Activated effector memory CD4-positive, alpha-beta T cell treated with Interleukin-2 at 50 U/mL for 16 hours (primary cell): ENCODE results near the gene CLIC4.
"Not testable (repeated sequence)": the region's sequence is repeated elsewhere in the genome, so short reads cannot be mapped to it uniquely, and the experiment has no call there.

Source experiments
- DNase-seq: peaks from one replicate; pipeline ENCODE4 v3.0.0-alpha.2; 2020

CLIC4 gene

DNA sequence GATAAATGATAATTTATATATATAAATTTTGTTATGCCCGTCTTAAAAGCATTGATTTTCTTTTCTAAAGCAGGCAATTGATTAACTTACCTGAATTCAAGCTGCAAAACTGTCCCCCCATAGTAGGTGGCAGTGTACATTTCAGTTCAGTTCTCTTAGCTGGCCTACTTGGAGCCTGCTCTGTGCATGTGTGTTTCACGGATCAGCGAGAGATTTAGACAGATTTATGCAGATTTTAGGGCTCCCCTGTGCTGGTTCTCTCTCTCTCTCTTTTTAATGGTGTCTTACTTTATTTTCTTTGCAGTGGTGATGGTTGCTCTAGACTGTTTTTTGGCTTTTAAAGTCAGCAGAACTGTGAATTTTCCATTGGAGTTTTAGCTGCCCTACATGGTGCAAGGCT is 30.7 kb downstream of the CLIC4 start:
- DNase-seq, result no peak

- no peak for DNase-seq
Measured at GRCh38 chr1:24776821-24777220, 31.6 kb downstream of the CLIC4 start.

- no peak for DNase-seq
Measured at GRCh38 chr1:24778141-24778540, 32.9 kb downstream of the CLIC4 start.

DNA sequence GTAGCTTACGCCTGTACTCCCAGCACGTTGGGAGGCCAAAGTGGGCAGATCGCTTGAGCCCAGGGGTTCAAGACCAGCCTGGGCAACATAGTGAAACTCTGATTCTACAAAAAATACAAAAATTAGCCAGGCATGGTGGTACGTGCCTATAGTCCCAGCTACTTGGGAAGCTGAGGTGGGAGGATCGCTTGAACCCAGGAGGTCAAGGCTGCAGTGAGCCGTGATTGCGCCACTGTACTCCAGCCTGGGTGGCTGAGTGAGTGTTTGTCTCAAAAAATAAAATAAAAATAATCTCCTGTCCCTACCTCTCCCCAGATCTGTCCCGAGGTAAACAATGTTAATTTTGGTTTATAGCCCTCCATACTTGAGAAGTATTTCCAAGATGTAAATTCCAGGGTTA is 34.0 kb downstream of the CLIC4 start:
- not testable (repeated sequence) for DNase-seq

DNA sequence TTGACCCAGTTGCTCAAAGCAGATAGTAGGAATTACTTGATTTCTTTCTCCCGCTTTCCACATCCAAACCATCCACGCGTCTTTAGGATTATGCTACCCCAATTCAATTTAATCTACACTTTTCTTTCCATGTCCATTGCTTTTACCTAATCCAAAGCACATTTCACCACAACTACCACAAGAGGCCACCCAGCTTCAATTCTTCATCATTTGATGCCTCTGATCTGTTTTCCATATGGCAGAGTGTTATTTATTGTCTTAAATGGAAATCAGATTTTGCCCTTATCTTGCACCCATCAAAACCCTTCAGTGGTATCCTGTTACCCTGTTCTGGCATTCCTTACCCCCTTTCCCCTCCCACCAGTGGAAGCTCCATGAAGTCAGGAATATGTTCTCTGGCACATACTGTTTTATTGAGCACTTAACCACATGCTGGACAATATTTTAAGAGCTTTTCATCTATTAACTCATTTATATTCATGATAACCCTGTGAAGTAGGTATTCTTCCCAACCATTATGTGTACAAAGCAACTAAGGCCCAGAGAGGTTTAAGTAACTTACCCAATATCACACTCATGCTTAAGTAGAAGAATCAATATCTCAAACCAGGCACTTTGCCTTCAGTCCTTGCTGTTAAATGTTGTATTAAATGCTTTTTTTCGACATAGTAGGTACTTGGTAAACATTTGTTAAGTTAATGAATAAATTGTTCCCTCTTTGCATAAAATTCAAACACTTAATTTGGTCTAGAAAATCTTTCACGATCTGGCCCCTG is 34.6 kb downstream of the CLIC4 start:
- no peak for DNase-seq

GRCh38 chr1:24780626-24781025 is 35.4 kb downstream of the CLIC4 start:
- not testable (repeated sequence) for DNase-seq

- no peak for DNase-seq
Measured at GRCh38 chr1:24782689-24783088, 37.4 kb downstream of the CLIC4 start.

- no peak for DNase-seq
Measured at GRCh38 chr1:24783713-24784112, 38.5 kb downstream of the CLIC4 start.

DNA sequence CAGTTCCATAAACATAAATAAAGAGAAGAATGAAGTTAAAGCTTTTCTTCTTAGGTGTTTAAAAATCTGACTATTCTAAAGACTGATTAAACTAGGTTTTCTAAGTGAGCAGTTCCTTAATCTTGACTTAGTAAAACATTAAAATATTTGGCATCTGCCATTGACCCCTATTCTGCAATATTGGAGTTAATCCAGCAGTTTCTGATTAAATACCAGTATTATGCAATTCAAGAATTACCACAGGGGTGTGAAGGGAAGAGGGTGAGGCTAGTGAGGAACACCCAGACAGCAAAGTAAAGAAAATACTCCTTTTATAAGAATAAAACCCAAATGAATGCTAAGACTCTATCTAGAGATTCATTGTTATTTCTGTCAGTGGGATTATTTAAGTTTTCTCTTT is 40.9 kb downstream of the CLIC4 start:
- no peak for DNase-seq

DNA sequence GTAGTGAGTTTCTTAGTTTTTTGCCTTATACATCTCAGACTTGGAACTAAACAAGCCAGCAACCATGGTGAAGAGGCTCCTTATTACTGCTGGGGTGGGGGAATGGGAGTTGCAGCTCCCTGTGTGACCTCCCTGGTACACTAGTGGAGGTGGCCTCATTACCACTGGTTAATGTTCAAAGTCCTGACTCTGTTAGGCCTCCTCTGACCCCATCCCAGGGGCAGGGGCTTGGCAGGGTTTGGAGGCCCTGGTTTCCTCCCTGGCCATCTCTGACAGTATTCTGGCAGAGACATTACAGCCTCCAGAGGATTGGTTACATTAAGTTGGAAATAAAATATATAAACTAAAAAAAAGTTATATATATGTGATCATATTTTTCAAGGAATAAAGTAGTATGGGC is 45.2 kb downstream of the CLIC4 start:
- DNase-seq, result no peak

DNA sequence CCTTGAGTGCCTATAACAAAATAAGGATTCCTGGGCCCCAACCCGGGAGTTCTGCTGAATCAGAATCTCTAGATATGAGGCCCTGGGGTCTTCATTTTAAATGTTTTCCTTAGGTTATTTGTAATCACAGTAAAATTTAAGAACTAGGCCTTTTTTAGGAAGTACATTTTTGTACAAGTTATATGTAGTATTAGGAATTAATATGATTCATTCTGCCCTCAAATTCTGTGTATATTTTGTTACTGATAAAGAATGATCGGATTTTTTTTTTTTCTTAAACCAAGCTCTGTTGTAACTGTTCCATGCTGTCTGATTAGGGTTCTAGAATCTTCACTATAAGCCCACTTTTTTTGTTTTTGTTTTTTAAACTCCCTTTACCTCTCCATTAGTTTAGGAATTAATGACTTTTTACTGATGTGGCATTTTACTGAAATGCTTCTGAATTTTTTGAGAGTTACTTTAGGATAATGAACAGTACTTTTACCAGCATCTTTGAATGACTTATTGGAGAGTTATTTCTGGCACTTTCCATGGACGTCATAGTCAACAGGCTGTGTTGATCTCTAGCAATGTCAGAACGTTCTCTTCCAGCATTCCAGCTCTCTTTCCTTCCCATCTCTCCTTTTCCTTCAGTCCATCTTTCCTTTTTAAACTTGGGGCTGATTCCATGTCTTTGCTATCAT is 48.3 kb downstream of the CLIC4 start:
- DNase-seq, result no peak

DNA sequence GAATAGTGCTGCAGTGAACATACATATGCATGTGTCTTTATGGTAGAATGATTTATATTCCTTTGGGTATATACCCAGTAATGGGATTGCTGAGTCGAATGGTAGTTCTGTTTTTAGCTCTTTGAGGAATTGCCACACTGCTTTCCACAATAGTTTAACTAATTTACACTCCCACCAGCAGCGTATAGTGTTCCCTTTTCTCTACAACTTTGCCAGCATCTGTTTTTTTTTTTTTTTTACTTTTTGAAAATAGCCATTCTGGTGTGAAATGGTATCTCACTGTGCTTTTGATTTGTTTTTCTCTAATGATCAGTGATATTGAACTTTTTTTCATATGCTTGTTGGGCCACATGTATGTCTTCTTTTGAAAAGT is 48.9 kb downstream of the CLIC4 start:
- not testable (repeated sequence) for DNase-seq

DNA sequence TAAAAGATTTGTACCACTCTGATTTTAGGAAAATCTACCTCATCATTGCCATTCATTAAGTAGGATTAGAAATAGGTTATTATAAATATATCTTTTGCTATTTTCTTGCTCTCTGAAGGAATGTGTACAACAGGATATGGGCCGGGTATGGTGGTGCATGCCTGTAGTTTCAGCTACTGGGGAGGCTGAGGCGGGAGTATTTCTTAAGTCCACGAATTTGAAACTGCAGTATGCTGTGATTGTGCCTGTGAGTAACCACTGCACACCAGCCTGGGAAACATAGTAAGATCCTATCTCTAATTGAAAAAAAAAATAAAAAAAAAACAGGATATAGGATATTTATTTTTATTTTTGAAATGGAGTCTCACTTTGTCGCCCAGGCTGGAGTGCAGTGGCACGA is 50.0 kb downstream of the CLIC4 start:
- no peak for DNase-seq

- no peak for DNase-seq
Measured at GRCh38 chr1:24796524-24796923, 51.3 kb downstream of the CLIC4 start.

DNA sequence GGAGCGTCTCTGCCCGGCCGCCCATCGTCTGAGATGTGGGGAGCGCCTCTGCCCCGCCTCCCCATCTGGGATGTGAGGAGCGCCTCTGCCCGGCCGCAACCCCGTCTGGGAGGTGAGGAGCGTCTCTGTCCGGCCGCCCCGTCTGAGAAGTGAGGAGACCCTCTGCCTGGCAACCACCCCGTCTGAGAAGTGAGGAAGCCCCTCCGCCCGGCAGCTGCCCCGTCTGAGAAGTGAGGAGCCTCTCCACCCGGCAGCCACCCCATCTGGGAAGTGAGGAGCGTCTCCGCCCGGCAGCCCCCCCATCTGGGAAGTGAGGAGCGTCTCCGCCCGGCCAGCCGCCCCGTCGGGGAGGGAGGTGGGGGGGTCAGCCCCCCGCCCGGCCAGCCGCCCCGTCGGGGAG is 54.0 kb downstream of the CLIC4 start:
- not testable (repeated sequence) for DNase-seq

DNA sequence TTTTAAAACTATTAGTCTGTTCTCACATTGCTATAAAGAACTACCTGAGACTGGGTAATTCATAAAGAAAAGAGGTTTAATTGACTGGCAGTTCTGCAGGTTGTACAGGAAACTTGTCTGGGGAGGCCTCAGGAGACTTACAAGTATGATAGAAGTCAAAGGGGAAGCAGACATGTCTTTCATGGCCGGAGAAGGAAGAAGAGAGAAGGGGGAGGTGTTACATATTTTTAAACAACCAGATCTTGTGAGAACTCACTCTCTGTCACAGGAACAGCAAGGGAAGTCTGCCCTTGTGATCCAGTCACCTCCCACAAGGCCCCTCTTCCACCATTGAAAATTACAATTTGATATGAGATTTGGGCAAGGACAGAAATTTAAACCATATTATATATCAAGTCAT is 55.9 kb downstream of the CLIC4 start:
- DNase-seq, result no peak

DNA sequence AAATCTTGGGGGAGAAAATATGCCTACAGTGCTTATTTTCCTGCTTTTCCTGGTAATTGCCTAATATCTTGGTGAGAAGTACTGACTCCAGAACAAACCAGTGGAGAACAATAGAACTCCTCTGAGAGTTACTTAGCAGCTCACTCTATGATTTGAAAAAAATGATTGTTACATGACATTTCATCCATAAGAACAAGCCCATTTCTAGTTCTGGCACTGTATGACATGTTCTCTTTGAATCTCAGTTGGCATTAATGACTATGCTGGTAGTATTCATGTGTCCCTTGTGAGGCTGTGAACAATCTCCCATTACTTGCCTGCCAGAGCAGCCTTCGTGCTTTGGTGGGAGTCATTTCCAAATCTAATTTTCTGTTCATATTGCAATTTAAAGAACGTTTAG is 58.0 kb downstream of the CLIC4 start:
- no peak for DNase-seq

- no peak for DNase-seq
Measured at GRCh38 chr1:24803987-24804530, 58.8 kb downstream of the CLIC4 start.

- no peak for DNase-seq
Measured at GRCh38 chr1:24805534-24806301, 60.5 kb downstream of the CLIC4 start.

- no peak for DNase-seq
Measured at GRCh38 chr1:24806588-24806987, 61.3 kb downstream of the CLIC4 start.

GRCh38 chr1:24811494-24811893 is 66.2 kb downstream of the CLIC4 start:
- DNase-seq, result not testable (repeated sequence)

DNA sequence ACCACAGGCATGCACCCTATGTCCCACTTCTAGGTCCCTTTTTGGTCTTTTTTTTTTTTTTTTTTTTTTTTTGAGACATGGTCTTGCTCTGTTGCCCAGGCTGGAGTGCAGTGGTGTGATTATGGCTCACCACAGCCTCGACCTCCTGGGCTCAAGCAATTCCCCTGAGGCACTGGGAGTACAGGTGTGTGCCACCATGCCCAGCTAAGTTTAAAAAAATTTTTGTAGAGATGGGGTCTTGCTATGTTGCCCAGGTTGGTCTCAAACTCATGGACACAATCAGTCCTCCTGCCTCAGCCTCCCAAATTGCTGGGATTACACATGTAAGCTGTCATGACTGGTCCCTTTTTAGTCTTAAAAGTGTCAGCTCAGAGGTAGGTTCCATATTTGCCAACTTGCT is 75.0 kb downstream of the CLIC4 start:
- DNase-seq, result not testable (repeated sequence)

GRCh38 chr1:24822887-24823286 is 77.6 kb downstream of the CLIC4 start:
- no peak for DNase-seq

DNA sequence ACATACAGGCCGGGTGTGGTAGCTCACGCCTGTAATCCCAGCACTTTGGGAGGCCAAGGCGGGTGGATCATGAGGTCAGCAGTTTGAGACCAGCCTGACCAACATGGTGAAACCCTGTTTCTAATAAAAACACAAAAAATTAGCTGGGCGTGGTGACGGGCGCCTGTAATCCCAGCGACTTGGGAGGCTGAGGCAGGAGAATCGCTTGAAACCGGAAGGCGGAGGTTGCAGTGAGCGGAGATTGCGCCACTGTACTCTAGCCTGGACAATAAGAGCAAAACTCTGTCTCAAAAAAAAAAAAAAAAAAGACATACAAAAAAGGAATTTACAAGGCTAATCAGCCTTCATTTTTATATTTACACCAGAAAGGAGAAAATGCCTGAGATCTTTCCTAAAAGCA is 78.2 kb downstream of the CLIC4 start:
- not testable (repeated sequence) for DNase-seq
